HepG2 (cell line): ENCODE results near the gene HSPA14. TPM values are rescaled to one million over a fixed set of nuclear protein-coding genes. Genes with fewer than 3 reads are reported as not detected.

Experiments
- ARNT2 ChIP-seq: sonication (generic); formaldehyde crosslinking; IDR thresholded peaks from 2 replicates; pipeline ENCODE4 v1.8.0; 2022; ENCODE audit warnings: mild to moderate bottlenecking, low read depth, missing genetic modification reagents, moderate library complexity
- CENPBD1 ChIP-seq: sonication (generic); formaldehyde crosslinking; IDR thresholded peaks from 2 replicates; pipeline ENCODE4 v1.8.0; 2022; ENCODE audit warnings: missing genetic modification reagents, low read depth, mild to moderate bottlenecking, borderline replicate concordance
- CHD4 ChIP-seq: fragments of 200-600 bp; sonication (generic); IDR thresholded peaks from 2 replicates; pipeline ENCODE4 v1.7.0; 2017; ENCODE audit warnings: mild to moderate bottlenecking, low read length, borderline replicate concordance
- ELF3 ChIP-seq: IDR thresholded peaks from 2 replicates; pipeline ENCODE4 v1.6.1; 2016; ENCODE audit warnings: missing genetic modification reagents, missing compliant biosample characterization
- FOXM1 ChIP-seq: sonication (generic); formaldehyde crosslinking; IDR thresholded peaks from 2 replicates; pipeline ENCODE4 v1.5.0; 2020; ENCODE audit warnings: missing genetic modification reagents
- GLI4 ChIP-seq: sonication (generic); formaldehyde crosslinking; IDR thresholded peaks from 2 replicates; pipeline ENCODE4 v1.5.1; 2020; ENCODE audit warnings: missing genetic modification reagents, mild to moderate bottlenecking, moderate library complexity, borderline replicate concordance
- HNRNPH1 ChIP-seq: fragments of 200-400 bp; formaldehyde crosslinking; optimal IDR thresholded peaks from 2 replicates; pipeline ENCODE3; 2017; ENCODE audit warnings: mild to moderate bottlenecking, low read depth, low read length
- KDM1A ChIP-seq: IDR thresholded peaks from 2 replicates; pipeline ENCODE4 v1.6.1; 2016; ENCODE audit warnings: missing compliant biosample characterization
- MAF1 ChIP-seq: sonication (generic); formaldehyde crosslinking; IDR thresholded peaks from 2 replicates; pipeline ENCODE4 v1.5.0; 2020; ENCODE audit warnings: missing genetic modification reagents, borderline replicate concordance
- NFKB2 ChIP-seq: sonication (generic); formaldehyde crosslinking; IDR thresholded peaks from 2 replicates; pipeline ENCODE4 v1.4.0; 2020; ENCODE audit warnings: missing genetic modification reagents, borderline replicate concordance
- POLR2A ChIP-seq, 2 experiments: IDR thresholded peaks; 2 replicates each; pipeline ENCODE4 v1.6.1; 2011; ENCODE audit warnings: low read depth in 2 of 2, low read length in 2 of 2, mild to moderate bottlenecking in 1 of 2, moderate library complexity in 1 of 2; ENCODE audit not compliant: insufficient read depth in 1 of 2
- RELA ChIP-seq: sonication (generic); formaldehyde crosslinking; IDR thresholded peaks from 2 replicates; pipeline ENCODE4 v1.4.0; 2020; ENCODE audit warnings: missing genetic modification reagents
- RFX5 ChIP-seq: IDR thresholded peaks from 2 replicates; pipeline ENCODE4 v1.6.1; 2011; ENCODE audit warnings: low read depth, low read length, improper control_type of control experiment
- SOX13 ChIP-seq, 3 experiments: fragments of 450-650 bp in 1 of 3; sonication (generic) in 1 of 3; formaldehyde crosslinking in 1 of 3; IDR thresholded peaks in 2 of 3; conservative IDR thresholded peaks in 1 of 3; 2 replicates each; pipeline versions ENCODE4 v1.5.0 to v1.6.1; 2016 to 2020; ENCODE audit warnings: antibody characterized with exemption in 1 of 3, mild to moderate bottlenecking in 1 of 3, missing compliant biosample characterization in 1 of 3, missing genetic modification reagents in 1 of 3, moderate library complexity in 1 of 3
- U2AF2 ChIP-seq: fragments of 200-400 bp; formaldehyde crosslinking; IDR thresholded peaks from 2 replicates; pipeline ENCODE4 v1.6.1; 2017; ENCODE audit warnings: low read depth, mild to moderate bottlenecking, low read length
- ZBTB1 ChIP-seq: sonication (generic); formaldehyde crosslinking; IDR thresholded peaks from 2 replicates; pipeline ENCODE4 v1.4.0; 2020; ENCODE audit warnings: missing genetic modification reagents, borderline replicate concordance
- ZBTB20 ChIP-seq: sonication (generic); formaldehyde crosslinking; IDR thresholded peaks from 2 replicates; pipeline ENCODE4 v1.8.1; 2023; ENCODE audit warnings: missing genetic modification reagents, low read depth, mild to moderate bottlenecking, borderline replicate concordance
- ZNF138 ChIP-seq: sonication (generic); formaldehyde crosslinking; IDR thresholded peaks from 2 replicates; pipeline ENCODE4 v1.5.0; 2020; ENCODE audit warnings: mild to moderate bottlenecking, low read depth, missing genetic modification reagents
- ZNF180 ChIP-seq: sonication (generic); formaldehyde crosslinking; IDR thresholded peaks from 2 replicates; pipeline ENCODE4 v1.4.0; 2020; ENCODE audit warnings: low read depth, missing genetic modification reagents, borderline replicate concordance
- ZNF263 ChIP-seq: sonication (generic); formaldehyde crosslinking; IDR thresholded peaks from 2 replicates; pipeline ENCODE4 v1.4.0; 2020; ENCODE audit warnings: missing genetic modification reagents
- ZNF326 ChIP-seq: sonication (generic); formaldehyde crosslinking; IDR thresholded peaks from 2 replicates; pipeline ENCODE4 v1.4.0; 2020; ENCODE audit warnings: missing genetic modification reagents, borderline replicate concordance
- ZNF460 ChIP-seq: sonication (generic); formaldehyde crosslinking; IDR thresholded peaks from 2 replicates; pipeline ENCODE4 v1.5.1; 2020; ENCODE audit warnings: missing genetic modification reagents, mild to moderate bottlenecking, borderline replicate concordance
- ZNF629 ChIP-seq: sonication (generic); formaldehyde crosslinking; conservative IDR thresholded peaks from 2 replicates; pipeline ENCODE4 v1.5.0; 2020; ENCODE audit warnings: missing genetic modification reagents
- ZNF713 ChIP-seq: sonication (generic); formaldehyde crosslinking; IDR thresholded peaks from 2 replicates; pipeline ENCODE4 v1.4.0; 2020; ENCODE audit warnings: mild to moderate bottlenecking, missing genetic modification reagents
- polyA plus RNA-seq, 8 experiments: library from polyadenylated mRNA; depleted of rRNA in 3 of 8; stranded (reverse) in 7 of 8; unstranded in 1 of 8; fragments of >200 nt; fragmentation: Illumina TruSeq in 4 of 8; extraction: Trizol in 4 of 8; gene quantifications; 2 replicates each; pipeline versions ENCODE4 v1.2.1 to v1.2.3, GENCODE V29; 2011 to 2016; ENCODE audit warnings: low read depth in 4 of 8, missing spikeins in 1 of 8, mixed read lengths in 1 of 8; ENCODE audit not compliant: insufficient read depth in 1 of 8
- total RNA-seq, 5 experiments: library from RNA; depleted of rRNA; stranded (reverse); fragments of >200 nt; fragmentation: Illumina TruSeq; extraction: Trizol; gene quantifications; 2 replicates each; pipeline ENCODE4 v1.2.3, GENCODE V29; 2016; ENCODE audit warnings: low read depth in 1 of 5
- TF ChIP-seq, protein P1 (sequence below): sonication (generic); formaldehyde crosslinking; IDR thresholded peaks from 2 replicates; pipeline ENCODE4 v1.4.0; 2020; ENCODE audit warnings: missing genetic modification reagents, borderline replicate concordance
- TF ChIP-seq, protein P2 (sequence below): IDR thresholded peaks from 2 replicates; pipeline ENCODE4 v1.6.1; 2012; ENCODE audit warnings: inconsistent platforms

Gene HSPA14
- total and polyA plus RNA-seq, 2 of the 13 experiments (the other 11 are each of a cell fraction or from before 2014, with no cell fraction given): 10.7 to 29.8 TPM

DNA sequence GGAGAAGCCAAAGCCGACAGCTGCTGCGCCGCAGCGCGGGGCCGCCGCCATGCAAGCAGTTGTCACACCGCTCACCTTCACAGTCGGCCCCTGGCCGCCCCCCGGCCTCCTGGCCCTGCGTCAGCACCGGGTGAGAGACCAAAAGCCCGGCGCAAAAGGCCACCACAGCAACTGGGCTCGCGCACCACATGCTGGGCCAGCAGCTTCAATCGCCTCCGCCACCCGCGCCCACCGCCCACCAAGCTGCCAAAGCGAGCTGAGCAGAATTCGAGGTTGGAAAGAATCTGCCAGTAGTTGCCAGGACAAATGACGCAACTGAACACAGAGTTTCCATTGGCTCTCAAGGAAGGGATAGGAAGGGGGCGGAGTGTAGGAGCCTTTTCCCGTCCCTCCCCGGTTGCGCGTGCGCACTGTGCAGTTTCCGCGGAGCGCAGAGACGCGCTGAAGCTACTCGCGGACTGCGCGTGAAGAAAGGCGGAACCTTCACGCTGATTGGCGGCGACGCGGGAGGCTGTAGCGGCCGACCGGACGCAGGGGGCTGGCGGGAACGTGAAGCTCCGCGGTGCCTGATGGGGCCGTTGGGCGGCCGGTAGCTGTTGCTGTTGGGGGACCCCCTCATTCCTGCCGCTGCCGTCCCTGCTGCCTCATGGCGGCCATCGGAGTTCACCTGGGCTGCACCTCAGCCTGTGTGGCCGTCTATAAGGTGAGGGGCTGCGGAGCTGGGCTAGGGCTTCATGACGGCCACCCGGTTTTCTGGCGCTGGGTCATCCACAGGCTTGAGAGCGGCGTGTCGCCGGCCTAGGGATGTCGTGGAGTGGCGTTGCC lies at the start of gene HSPA14, which contains the start of the genes CDNF and MSANTD7 (continued):
- TF ChIP-seq KDM1A (CRISPR knock-in tag): no peak
- TF ChIP-seq NFKB2: peak; percentile 89; the same call in 1 of the 2 replicates
- TF ChIP-seq SOX13 (IDR thresholded peaks at IDR 0.05): no peak
- TF ChIP-seq SOX13 (CRISPR knock-in tag; conservative IDR thresholded peaks at IDR 0.05 in 1 of 2, IDR thresholded peaks at IDR 0.05 in 1 of 2): no peak; a peak in 1 of 4 replicates
- TF ChIP-seq, protein P1, sequence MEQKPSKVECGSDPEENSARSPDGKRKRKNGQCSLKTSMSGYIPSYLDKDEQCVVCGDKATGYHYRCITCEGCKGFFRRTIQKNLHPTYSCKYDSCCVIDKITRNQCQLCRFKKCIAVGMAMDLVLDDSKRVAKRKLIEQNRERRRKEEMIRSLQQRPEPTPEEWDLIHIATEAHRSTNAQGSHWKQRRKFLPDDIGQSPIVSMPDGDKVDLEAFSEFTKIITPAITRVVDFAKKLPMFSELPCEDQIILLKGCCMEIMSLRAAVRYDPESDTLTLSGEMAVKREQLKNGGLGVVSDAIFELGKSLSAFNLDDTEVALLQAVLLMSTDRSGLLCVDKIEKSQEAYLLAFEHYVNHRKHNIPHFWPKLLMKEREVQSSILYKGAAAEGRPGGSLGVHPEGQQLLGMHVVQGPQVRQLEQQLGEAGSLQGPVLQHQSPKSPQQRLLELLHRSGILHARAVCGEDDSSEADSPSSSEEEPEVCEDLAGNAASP (CRISPR knock-in tag): no peak
- no peak for TF ChIP-seq FOXM1
- no peak for TF ChIP-seq U2AF2
- TF ChIP-seq POLR2A (IDR thresholded peaks at IDR 0.05; ENCODE audit: insufficient read depth in 1 of 2, low read depth in 2 of 2, low read length in 2 of 2): peak; percentile 76 to 83
- no peak for TF ChIP-seq HNRNPH1
- no peak for TF ChIP-seq ZNF713
- TF ChIP-seq ZNF138: no peak
- no peak for TF ChIP-seq ZNF263 (CRISPR knock-in tag)
- peak; percentile 76; the same call in 1 of the 2 replicates for TF ChIP-seq ARNT2 (CRISPR knock-in tag)
- no peak for TF ChIP-seq ZNF460 (CRISPR knock-in tag)
- TF ChIP-seq CHD4: no peak
- no peak for TF ChIP-seq RELA (CRISPR knock-in tag)
- peak; percentile 100 for TF ChIP-seq RFX5
- no peak; the same call in 1 of the 2 replicates for TF ChIP-seq CENPBD1 (CRISPR knock-in tag)
- TF ChIP-seq ZBTB20 (CRISPR knock-in tag): peak; percentile 26; the same call in 1 of the 2 replicates
- 0 out of 2 replicates have a peak, but pooled peaks have one; percentile 17 for TF ChIP-seq ZNF629 (CRISPR knock-in tag)
- 0 out of 2 replicates have a peak, but pooled peaks have one; percentile 21 for TF ChIP-seq ELF3
- TF ChIP-seq, protein P2, sequence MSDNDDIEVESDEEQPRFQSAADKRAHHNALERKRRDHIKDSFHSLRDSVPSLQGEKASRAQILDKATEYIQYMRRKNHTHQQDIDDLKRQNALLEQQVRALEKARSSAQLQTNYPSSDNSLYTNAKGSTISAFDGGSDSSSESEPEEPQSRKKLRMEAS: peak; percentile 69
- TF ChIP-seq MAF1 (CRISPR knock-in tag): peak; percentile 88; the same call in 1 of the 2 replicates
- no peak for TF ChIP-seq ZBTB1 (CRISPR knock-in tag)
- TF ChIP-seq ZNF326 (CRISPR knock-in tag): no peak
- TF ChIP-seq ZNF180 (CRISPR knock-in tag): peak; percentile 55; the same call in 1 of the 2 replicates
- no peak for TF ChIP-seq GLI4 (CRISPR knock-in tag)
